Measurements from ENCODE around the gene RO60.

GRCh38 chr1:193040011-193040410 lies 19.4 kb upstream of the RO60 start:
- TF ChIP-seq USF2 (IDR thresholded peaks at IDR 0.05) (no peak), CTCF (IDR thresholded peaks at IDR 0.05) (no peak), POLR2A (IDR thresholded peaks at IDR 0.05; ENCODE audit: low read length) (no peak), ESRRA (IDR thresholded peaks at IDR 0.05; ENCODE audit: borderline replicate concordance, low read length) (no peak), ZNF302 (CRISPR knock-in tag; IDR thresholded peaks at IDR 0.05) (no peak), RARB (CRISPR knock-in tag; IDR thresholded peaks at IDR 0.05) (no peak), EHMT2 (IDR thresholded peaks at IDR 0.05; ENCODE audit: low read depth) (no peak), HOXA7 (CRISPR knock-in tag; IDR thresholded peaks at IDR 0.05) (no peak), HMGXB4 (CRISPR knock-in tag; IDR thresholded peaks at IDR 0.05; ENCODE audit: borderline replicate concordance) (no peak), BHLHE40 (IDR thresholded peaks at IDR 0.05; ENCODE audit: low read depth, low read length) (no peak)
